RWPE1 (cell line): ENCODE measurements around the gene KAZALD1.

Experiments used
- CTCF ChIA-PET: fragments of 350-600 bp; sonication (Branson Sonifier 250); formaldehyde crosslinking; extraction: SDS; loops from one replicate; lab custom pipeline; 2021; lab: Yijun Ruan, JAX
- POLR2A ChIA-PET: fragments of 400-600 bp; formaldehyde crosslinking; extraction: SDS; loops from one replicate; lab custom pipeline; 2020; ENCODE audit warnings: antibody characterized with exemption; ENCODE audit not compliant: low non-redundant PET; lab: Yijun Ruan, JAX
- DNase-seq: peaks from one replicate; pipeline ENCODE4 v3.0.0; 2012; ENCODE audit warnings: low spot score
- H3K27ac ChIP-seq: fragments of 450-650 bp; 2 replicates; pipeline ENCODE4 v1.5.1; 2017
- TF ChIP-seq, protein P1 (sequence below): fragments of 450-650 bp; conservative IDR thresholded peaks from 2 replicates; pipeline ENCODE4 v1.5.1; 2017; ENCODE audit warnings: low read depth, mild to moderate bottlenecking

Gene KAZALD1, protein sequence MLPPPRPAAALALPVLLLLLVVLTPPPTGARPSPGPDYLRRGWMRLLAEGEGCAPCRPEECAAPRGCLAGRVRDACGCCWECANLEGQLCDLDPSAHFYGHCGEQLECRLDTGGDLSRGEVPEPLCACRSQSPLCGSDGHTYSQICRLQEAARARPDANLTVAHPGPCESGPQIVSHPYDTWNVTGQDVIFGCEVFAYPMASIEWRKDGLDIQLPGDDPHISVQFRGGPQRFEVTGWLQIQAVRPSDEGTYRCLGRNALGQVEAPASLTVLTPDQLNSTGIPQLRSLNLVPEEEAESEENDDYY

DNA sequence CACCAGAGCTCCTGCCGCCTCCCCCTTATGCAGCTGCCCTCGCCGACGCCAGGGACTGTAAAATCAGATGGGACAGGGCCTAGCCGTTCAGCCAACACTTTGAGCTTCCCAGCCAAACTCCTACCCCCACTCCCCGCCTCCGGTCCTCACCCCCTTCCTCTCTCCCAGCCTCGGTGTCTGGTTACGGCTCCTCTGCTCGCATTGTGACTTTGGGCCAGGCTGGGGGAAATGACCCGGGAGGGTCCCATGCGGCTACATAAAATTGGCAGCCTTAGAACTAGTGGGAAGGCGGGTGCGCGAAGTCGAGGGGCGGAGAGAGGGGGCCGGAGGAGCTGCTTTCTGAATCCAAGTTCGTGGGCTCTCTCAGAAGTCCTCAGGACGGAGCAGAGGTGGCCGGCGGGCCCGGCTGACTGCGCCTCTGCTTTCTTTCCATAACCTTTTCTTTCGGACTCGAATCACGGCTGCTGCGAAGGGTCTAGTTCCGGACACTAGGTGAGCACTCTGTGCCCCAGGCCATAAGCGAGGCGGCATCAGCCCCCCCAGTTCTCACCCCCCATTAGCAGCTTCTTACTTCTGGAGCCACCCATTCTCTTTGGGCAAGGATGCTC lies at the start of gene KAZALD1:
Gene KAZALD1, plus strand, starts transcription at position 366 of the 608 bp plus-strand sequence. CDS start 604 bp downstream, outside the sequence.
- TF ChIP-seq, protein P1, sequence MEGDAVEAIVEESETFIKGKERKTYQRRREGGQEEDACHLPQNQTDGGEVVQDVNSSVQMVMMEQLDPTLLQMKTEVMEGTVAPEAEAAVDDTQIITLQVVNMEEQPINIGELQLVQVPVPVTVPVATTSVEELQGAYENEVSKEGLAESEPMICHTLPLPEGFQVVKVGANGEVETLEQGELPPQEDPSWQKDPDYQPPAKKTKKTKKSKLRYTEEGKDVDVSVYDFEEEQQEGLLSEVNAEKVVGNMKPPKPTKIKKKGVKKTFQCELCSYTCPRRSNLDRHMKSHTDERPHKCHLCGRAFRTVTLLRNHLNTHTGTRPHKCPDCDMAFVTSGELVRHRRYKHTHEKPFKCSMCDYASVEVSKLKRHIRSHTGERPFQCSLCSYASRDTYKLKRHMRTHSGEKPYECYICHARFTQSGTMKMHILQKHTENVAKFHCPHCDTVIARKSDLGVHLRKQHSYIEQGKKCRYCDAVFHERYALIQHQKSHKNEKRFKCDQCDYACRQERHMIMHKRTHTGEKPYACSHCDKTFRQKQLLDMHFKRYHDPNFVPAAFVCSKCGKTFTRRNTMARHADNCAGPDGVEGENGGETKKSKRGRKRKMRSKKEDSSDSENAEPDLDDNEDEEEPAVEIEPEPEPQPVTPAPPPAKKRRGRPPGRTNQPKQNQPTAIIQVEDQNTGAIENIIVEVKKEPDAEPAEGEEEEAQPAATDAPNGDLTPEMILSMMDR: no peak
- CTCF ChIA-PET: interaction anchor here (0.6 to 1.2 kb wide), 7 partner anchors 12 to 150 kb away, joined by 3 to 6 read pairs (median 3); no protein-coding TSS in a partner anchor
- POLR2A ChIA-PET: interaction anchor here (0.6 to 2.2 kb wide), 6 partner anchors 10 to 474 kb away, joined by 3 to 13 read pairs (median 6); partner anchors contain the start of genes MRPL43 and TWNK
- peak within 1 kb of the TSS; percentile 94 for H3K27ac ChIP-seq
- peak; percentile 61 for DNase-seq

DNA sequence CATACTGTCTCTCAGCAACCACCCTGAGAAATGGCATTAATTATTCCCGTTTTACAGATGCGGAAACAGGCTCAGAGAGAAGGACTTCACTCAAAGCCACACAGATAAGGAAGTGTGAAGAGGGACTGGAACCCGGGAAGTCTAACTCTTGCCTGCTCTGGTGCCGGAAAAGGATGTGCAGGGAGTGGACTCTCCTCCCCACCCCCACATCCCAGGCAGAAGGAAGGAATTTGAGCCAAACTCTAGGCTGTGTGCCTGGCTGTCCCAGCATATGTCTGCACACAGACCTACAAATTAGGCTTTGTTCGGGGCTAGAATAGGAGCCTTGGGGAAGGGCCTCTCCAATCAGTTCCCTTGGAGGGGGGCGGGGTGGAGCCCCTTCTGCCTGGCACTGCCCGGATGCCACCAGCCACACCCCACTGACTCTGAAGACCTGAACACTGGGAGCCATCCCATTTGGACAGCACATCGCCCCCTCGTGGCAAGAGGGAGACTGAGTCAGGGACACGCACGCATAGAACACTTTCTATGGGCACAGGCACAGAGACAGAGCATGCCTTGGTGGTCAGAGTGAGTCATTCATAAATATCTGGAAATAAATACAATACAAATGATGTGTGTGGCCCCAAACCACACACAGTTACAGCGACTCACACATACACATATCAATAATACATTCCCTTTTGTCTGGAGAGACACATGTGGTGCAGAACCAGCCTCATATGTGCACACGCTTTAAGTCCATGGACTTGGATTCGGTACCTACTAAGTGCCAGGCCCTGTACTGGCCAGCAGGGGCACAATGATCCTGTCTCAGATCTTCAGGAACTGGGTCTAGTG lies 49.0 kb upstream of the KAZALD1 start:
- peak; percentile 94 for DNase-seq
- TF ChIP-seq, protein P1: peak; percentile 87
- H3K27ac ChIP-seq: peak overlapping the region; percentile 54
- CTCF ChIA-PET: interaction anchor here (0.6 to 2.2 kb wide), 8 partner anchors 10 to 477 kb away, joined by 3 to 11 read pairs (median 4); partner anchors contain the start of genes HIF1AN, LZTS2 and SLF2
- POLR2A ChIA-PET: no interaction called here

DNA sequence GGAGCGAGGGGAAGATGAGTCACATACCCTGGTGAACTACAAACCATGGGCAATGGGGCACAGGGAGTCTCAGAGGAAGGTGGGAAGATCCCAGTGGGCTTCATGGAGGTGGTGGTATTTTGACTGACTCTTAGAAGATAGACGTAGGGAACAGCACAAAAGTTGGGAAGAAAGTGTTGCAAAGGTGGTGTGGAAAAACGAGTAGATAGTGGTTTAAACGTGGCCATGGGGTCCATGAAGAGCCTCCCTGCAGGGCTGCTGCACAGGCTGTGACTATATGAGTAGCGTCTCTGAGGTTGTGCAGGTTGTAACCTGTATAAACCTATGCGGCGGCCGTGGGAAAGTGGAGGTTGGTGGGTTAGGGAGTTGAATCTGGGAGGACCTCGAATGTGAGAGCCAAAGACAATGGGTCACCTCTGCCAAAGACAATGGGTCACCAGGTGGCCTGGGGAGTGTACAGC lies 48.4 kb upstream of the KAZALD1 start:
- ChIA-PET CTCF (interaction anchor here (0.6 to 3.7 kb wide), 11 partner anchors 11 to 505 kb away, joined by 3 to 57 read pairs (median 6); partner anchors contain the start of genes LZTS2, PDZD7 and SFXN3), POLR2A (interaction anchor here (0.6 kb wide), 1 partner anchor 21 kb away, joined by 4 read pairs; no protein-coding TSS in a partner anchor)
- peak overlapping the region; percentile 54 for H3K27ac ChIP-seq
- TF ChIP-seq, protein P1: no peak
- DNase-seq: no peak

DNA sequence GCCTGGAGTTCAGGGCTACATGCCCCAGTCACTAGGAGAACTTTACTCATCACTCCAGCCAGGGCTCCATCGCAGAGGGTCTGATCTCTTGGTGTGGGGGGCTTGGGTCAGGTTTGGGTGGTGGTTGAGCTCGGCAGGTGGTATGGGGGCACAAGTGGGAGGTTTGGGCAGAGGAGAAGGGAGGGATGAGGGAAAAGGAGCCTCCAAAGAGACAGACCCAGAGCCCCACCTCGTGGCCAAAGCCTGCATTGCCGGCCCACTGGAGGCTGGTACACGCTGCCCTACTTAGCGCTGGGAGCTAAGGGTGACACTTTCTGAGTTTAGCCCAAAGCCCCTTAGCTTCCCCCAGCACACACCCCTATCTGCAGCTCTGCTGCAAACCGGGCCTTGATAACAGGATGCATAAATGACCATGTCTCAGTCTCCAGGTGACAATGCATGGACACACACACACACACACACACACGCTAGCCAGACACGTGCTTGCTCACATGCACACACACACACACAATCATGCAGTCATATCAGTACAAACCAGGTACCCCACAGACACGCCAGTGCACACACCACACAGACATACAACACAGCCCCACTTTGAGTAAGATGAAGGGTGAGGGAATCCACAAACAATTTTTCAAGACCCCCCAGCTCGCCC lies 47.4 kb upstream of the KAZALD1 start:
- DNase-seq: peak; percentile 69
- TF ChIP-seq, protein P1: peak; percentile 86

DNA sequence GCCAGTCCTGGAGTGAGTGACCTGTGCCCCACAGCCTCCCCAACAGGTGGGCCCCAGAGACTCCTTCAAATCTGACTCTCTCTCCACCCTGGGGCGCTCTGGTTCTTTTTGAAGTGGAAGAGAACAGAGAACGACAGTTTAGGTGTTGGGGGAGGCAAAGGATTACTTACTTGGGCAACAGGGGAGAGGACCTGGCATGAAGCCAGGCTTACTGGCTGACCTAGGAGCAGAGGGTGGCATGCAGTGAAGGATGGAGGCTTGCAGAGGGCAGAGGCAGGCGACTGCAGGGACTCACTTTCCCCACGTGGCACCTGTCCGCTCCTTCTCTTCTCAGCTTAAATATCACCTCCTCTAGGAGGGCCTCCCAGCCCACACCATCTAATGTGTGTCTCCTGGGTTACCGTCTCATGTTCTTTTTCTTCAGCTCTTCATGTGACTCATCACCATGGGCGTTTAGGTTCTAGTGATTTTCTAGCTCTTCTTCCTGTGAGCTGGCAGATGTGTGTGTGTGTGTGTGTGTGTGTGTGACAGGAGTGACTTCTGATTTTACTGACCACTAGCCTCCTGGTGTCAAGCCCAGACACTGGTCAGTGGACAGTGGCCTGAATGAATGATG lies 46.7 kb upstream of the KAZALD1 start:
- DNase-seq: peak; percentile 81
- ChIA-PET CTCF (interaction anchor here (0.5 to 3.7 kb wide), 26 partner anchors 12 to 836 kb away, joined by 3 to 57 read pairs (median 4); partner anchors contain the start of gene LZTS2), POLR2A (no interaction called here)
- TF ChIP-seq, protein P1: no peak
- H3K27ac ChIP-seq: peak overlapping the region; percentile 28

More for the DNA sequence above, 47.4 kb upstream of the KAZALD1 start:
- CTCF ChIA-PET: interaction anchor here (0.5 to 3.7 kb wide), 28 partner anchors 12 to 835 kb away, joined by 3 to 57 read pairs (median 4); partner anchors contain the start of genes LZTS2, PDZD7 and SFXN3
- peak overlapping the region; percentile 28; the same call in 1 of the 2 replicates for H3K27ac ChIP-seq
- POLR2A ChIA-PET: no interaction called here
